Tibial artery (tissue), 4 donors: ENCODE data around the gene MAP2K5.
"Not testable (repeated sequence)": the region's sequence is repeated elsewhere in the genome, so short reads cannot be mapped to it uniquely, and the experiment has no call there.

Experiments
- DNase-seq, 2 donors: peaks; one replicate each; pipeline ENCODE4 v3.0.0-alpha.2; 2019
- H3K27ac ChIP-seq, 2 donors: fragments of 200-600 bp; sonication (generic) in 1 of 2; 1 replicate in 1 of 2; 2 replicates in 1 of 2; pipeline ENCODE4 v1.5.1; 2018 to 2019; ENCODE audit warnings: mild to moderate bottlenecking in 1 of 2
- H3K27me3 ChIP-seq, 2 donors: fragments of 200-600 bp; sonication (generic) in 1 of 2; one replicate each; pipeline versions ENCODE4 v1.5.1 to v1.6.0; 2016 to 2019
- H3K36me3 ChIP-seq, 3 donors: fragments of 200-600 bp; sonication (generic) in 2 of 3; one replicate each; pipeline ENCODE4 v1.5.1; 2016 to 2019; ENCODE audit warnings: mild to moderate bottlenecking in 2 of 3
- H3K4me1 ChIP-seq, 4 donors: fragments of 200-600 bp; sonication (generic) in 2 of 4; 1 replicate in 3 of 4; 2 replicates in 1 of 4; pipeline ENCODE4 v1.5.1; 2016 to 2019
- H3K4me3 ChIP-seq, 2 donors: fragments of 200-600 bp; sonication (generic) in 1 of 2; 1 replicate in 1 of 2; 2 replicates in 1 of 2; pipeline ENCODE4 v1.5.1; 2018 to 2019; ENCODE audit warnings: mild to moderate bottlenecking in 2 of 2
- H3K9me3 ChIP-seq, 3 donors: fragments of 200-600 bp; sonication (generic) in 1 of 3; one replicate each; pipeline ENCODE4 v1.5.1; 2016 to 2019
- CTCF ChIP-seq, 2 experiments: fragments of 200-600 bp in 1 of 2; fragments of 450-650 bp in 1 of 2; IDR thresholded peaks; one replicate each; pipeline ENCODE4 v1.5.1; 2017 to 2019; ENCODE audit warnings: antibody characterized with exemption in 2 of 2, mild to moderate bottlenecking in 1 of 2, moderate library complexity in 1 of 2
- intact Hi-C: fragments of 100-400 bp; cut with DNase I; formaldehyde crosslinking; loops from one replicate; pipeline ENCODE4 v1.15.0; 2023; ENCODE audit warnings: low total_unique reads

The MAP2K5 gene

GRCh38 chr15:67618297-67618696 is 75.8 kb downstream of the MAP2K5 start:
- peaks cover 0 to 2% (median under 1%) of the 10 kb centered on the region in 3 donors for H3K36me3 ChIP-seq
- no peak overlapping the region for H3K27ac ChIP-seq
- H3K9me3 ChIP-seq = no peaks in the 10 kb centered on the region
- intact Hi-C loops = no loop called here
- no peaks in the 10 kb centered on the region for H3K4me1 ChIP-seq
- no peaks in the 10 kb centered on the region for H3K27me3 ChIP-seq
- H3K4me3 ChIP-seq = no peak overlapping the region
- DNase-seq = no peak
- TF ChIP-seq CTCF (IDR thresholded peaks at IDR 0.05) = no peak

GRCh38 chr15:67622110-67622509 is 79.6 kb downstream of the MAP2K5 start:
- Histone ChIP-seq H3K27ac (no peak overlapping the region), H3K4me3 (no peak overlapping the region), H3K36me3 (peaks cover 0 to 8% (median 6%) of the 10 kb centered on the region in 3 donors), H3K9me3 (no peaks in the 10 kb centered on the region), H3K4me1 (no peaks in the 10 kb centered on the region), H3K27me3 (no peaks in the 10 kb centered on the region)
- intact Hi-C loops = no loop called here
- TF ChIP-seq CTCF (IDR thresholded peaks at IDR 0.05) = no peak
- no peak for DNase-seq

- intact Hi-C loops = no loop called here
- no peak for DNase-seq
- Histone ChIP-seq H3K27me3 (no peaks in the 10 kb centered on the region), H3K4me1 (no peaks in the 10 kb centered on the region), H3K9me3 (no peaks in the 10 kb centered on the region), H3K36me3 (peaks cover 9 to 32% (median 12%) of the 10 kb centered on the region in 3 donors), H3K4me3 (no peak overlapping the region), H3K27ac (no peak overlapping the region)
- TF ChIP-seq CTCF (IDR thresholded peaks at IDR 0.05) = no peak
These were observed 89.8 kb downstream of the MAP2K5 start for GRCh38 chr15:67632261-67632660.

- not testable (repeated sequence) for H3K27me3 ChIP-seq, H3K27ac ChIP-seq, H3K9me3 ChIP-seq, DNase-seq, H3K4me3 ChIP-seq, H3K4me1 ChIP-seq
- intact Hi-C loops = loop anchor here (5.0 kb wide), 1 partner anchor 546 kb away; no protein-coding TSS in a partner anchor
- H3K36me3 ChIP-seq = peaks cover 0 to 36% (median 6%) of the 10 kb centered on the region in 3 donors
These were observed 93.4 kb downstream of the MAP2K5 start for GRCh38 chr15:67635950-67636349.

GRCh38 chr15:67639591-67639990 is 97.1 kb downstream of the MAP2K5 start:
- no peaks in the 10 kb centered on the region for H3K4me1 ChIP-seq
- intact Hi-C loops = loop anchor here (5.0 kb wide), 1 partner anchor 543 kb away; no protein-coding TSS in a partner anchor

DNA sequence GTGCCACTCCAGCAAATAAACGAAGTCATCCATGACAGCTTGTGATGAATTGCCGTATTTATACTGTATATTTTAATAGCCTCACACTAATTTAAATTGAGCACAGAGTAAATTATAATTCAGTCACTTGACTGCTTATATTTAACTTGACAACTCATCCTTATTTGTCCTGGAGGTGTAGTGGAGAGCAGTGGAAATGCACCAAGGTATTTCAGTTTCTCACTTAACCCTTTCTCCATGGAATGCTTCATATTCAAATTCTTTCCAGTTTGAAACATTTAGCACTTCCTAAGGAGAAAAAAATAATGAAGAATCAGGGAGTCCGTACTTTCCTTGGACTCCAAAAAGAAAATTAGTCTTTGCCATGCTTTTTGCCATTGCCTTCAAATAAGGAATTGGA is 99.0 kb downstream of the MAP2K5 start:
- Histone ChIP-seq H3K9me3 (no peaks in the 10 kb centered on the region), H3K27me3 (no peaks in the 10 kb centered on the region), H3K4me1 (no peaks in the 10 kb centered on the region), H3K36me3 (peaks cover 0 to 16% (median 0%) of the 10 kb centered on the region in 3 donors), H3K27ac (no peak overlapping the region), H3K4me3 (no peak overlapping the region)
- TF ChIP-seq CTCF (IDR thresholded peaks at IDR 0.05) = no peak
- DNase-seq = no peak
- intact Hi-C loops = no loop called here

More at GRCh38 chr15:67639591-67639990, 97.1 kb downstream of the MAP2K5 start:
- TF ChIP-seq CTCF (IDR thresholded peaks at IDR 0.05) = no peak
- no peak for DNase-seq
- H3K36me3 ChIP-seq = peaks cover 0 to 16% (median 0%) of the 10 kb centered on the region in 3 donors
- H3K27ac ChIP-seq = no peak overlapping the region
- H3K9me3 ChIP-seq = no peaks in the 10 kb centered on the region
- no peak overlapping the region for H3K4me3 ChIP-seq
- H3K27me3 ChIP-seq = no peaks in the 10 kb centered on the region
